ENCODE measurements around the gene CACNB2. TPM values are rescaled to one million over a fixed set of nuclear protein-coding genes. Genes with fewer than 3 reads are reported as not detected.

Gene CACNB2
- total RNA-seq, 1 experiment from 2014 or later: not detected

- no peaks in the 10 kb centered on the region for H3K36me3 ChIP-seq (ENCODE audit: low read depth)
- ChIA-PET CTCF (no interaction called here), POLR2A (ENCODE audit: unreplicated experiment) (no interaction called here)
- no peaks in the 10 kb centered on the region for H3K27me3 ChIP-seq (ENCODE audit: insufficient read depth, low read depth)
- no peak overlapping the region for H3K4me3 ChIP-seq
- H3K4me2 ChIP-seq: no peak overlapping the region
- no peak overlapping the region for H2AFZ ChIP-seq
- no peaks in the 10 kb centered on the region for H3K9me3 ChIP-seq (ENCODE audit: insufficient read depth, low read depth)
- H3K79me2 ChIP-seq (ENCODE audit: low read depth): no peaks in the 10 kb centered on the region
- H3K27ac ChIP-seq: no peak overlapping the region
- TF ChIP-seq EZH2 (IDR thresholded peaks at IDR 0.05; ENCODE audit: low read depth) (no peak), CTCF (conservative IDR thresholded peaks at IDR 0.05) (no peak)
- no peaks in the 10 kb centered on the region for H3F3A ChIP-seq (ENCODE audit: insufficient read depth, low read depth)
- H3K9me2 ChIP-seq (ENCODE audit: insufficient read depth): no peaks in the 10 kb centered on the region
- H3K4me1 ChIP-seq (replicated peaks; ENCODE audit: insufficient read depth): no peaks in the 10 kb centered on the region
- no peak for DNase-seq
- no TSS peak for BruUV-seq (replicated peaks)
- intact Hi-C loops (cut with micrococcal nuclease; ENCODE audit: unreplicated experiment): no loop called here
- no peaks in the 10 kb centered on the region for H4K20me1 ChIP-seq (ENCODE audit: insufficient read depth)
Observed at GRCh38 chr10:18540195-18540594, 400.0 kb downstream of the CACNB2 start.

- H3K27me3 ChIP-seq (ENCODE audit: insufficient read depth, low read depth): no peaks in the 10 kb centered on the region
- no peaks in the 10 kb centered on the region for H3K4me1 ChIP-seq (replicated peaks; ENCODE audit: insufficient read depth)
- no peaks in the 10 kb centered on the region for H3F3A ChIP-seq (ENCODE audit: insufficient read depth, low read depth)
- intact Hi-C loops (cut with micrococcal nuclease; ENCODE audit: unreplicated experiment): no loop called here
- BruUV-seq (replicated peaks): no TSS peak
- no peak overlapping the region for H3K27ac ChIP-seq
- H3K9me3 ChIP-seq (ENCODE audit: insufficient read depth, low read depth): no peaks in the 10 kb centered on the region
- no peaks in the 10 kb centered on the region for H3K79me2 ChIP-seq (ENCODE audit: low read depth)
- no peaks in the 10 kb centered on the region for H3K36me3 ChIP-seq (ENCODE audit: low read depth)
- ChIA-PET POLR2A (ENCODE audit: unreplicated experiment) (no interaction called here), CTCF (no interaction called here)
- H2AFZ ChIP-seq: no peak overlapping the region
- no peak for DNase-seq
- no peaks in the 10 kb centered on the region for H4K20me1 ChIP-seq (ENCODE audit: insufficient read depth)
- no peak overlapping the region for H3K4me2 ChIP-seq
- TF ChIP-seq CTCF (conservative IDR thresholded peaks at IDR 0.05) (no peak), EZH2 (IDR thresholded peaks at IDR 0.05; ENCODE audit: low read depth) (no peak)
- no peak overlapping the region for H3K4me3 ChIP-seq
- no peaks in the 10 kb centered on the region for H3K9me2 ChIP-seq (ENCODE audit: insufficient read depth)
Observed at GRCh38 chr10:18542832-18543231, 402.6 kb downstream of the CACNB2 start.

GRCh38 chr10:18545621-18546305 is 405.5 kb downstream of the CACNB2 start:
- no peaks in the 10 kb centered on the region for H3K79me2 ChIP-seq (ENCODE audit: low read depth)
- H3K36me3 ChIP-seq (ENCODE audit: low read depth): no peaks in the 10 kb centered on the region
- H3K9me2 ChIP-seq (ENCODE audit: insufficient read depth): no peaks in the 10 kb centered on the region
- no peaks in the 10 kb centered on the region for H3F3A ChIP-seq (ENCODE audit: insufficient read depth, low read depth)
- H3K4me2 ChIP-seq: no peak overlapping the region
- H3K9me3 ChIP-seq (ENCODE audit: insufficient read depth, low read depth): no peaks in the 10 kb centered on the region
- no peaks in the 10 kb centered on the region for H4K20me1 ChIP-seq (ENCODE audit: insufficient read depth)
- ChIA-PET POLR2A (ENCODE audit: unreplicated experiment) (no interaction called here), CTCF (no interaction called here)
- intact Hi-C loops (cut with micrococcal nuclease; ENCODE audit: unreplicated experiment): no loop called here
- H3K27me3 ChIP-seq (ENCODE audit: insufficient read depth, low read depth): no peaks in the 10 kb centered on the region
- H3K4me1 ChIP-seq (replicated peaks; ENCODE audit: insufficient read depth): no peaks in the 10 kb centered on the region
- no peak for DNase-seq
- no peak overlapping the region for H2AFZ ChIP-seq
- no peak for TF ChIP-seq CTCF (conservative IDR thresholded peaks at IDR 0.05)
- no peak for TF ChIP-seq EZH2 (IDR thresholded peaks at IDR 0.05; ENCODE audit: low read depth)
- no peak overlapping the region for H3K27ac ChIP-seq
- H3K4me3 ChIP-seq: no peak overlapping the region
- BruUV-seq (replicated peaks): no TSS peak
